HEK293T (cell line): Measurements from ENCODE around the gene CCDC141.

Experiments used
- BHLHE40 ChIP-seq: fragments of 450-650 bp; IDR thresholded peaks from 2 replicates; pipeline ENCODE4 v1.6.1; 2016; ENCODE audit warnings: mild to moderate bottlenecking, moderate library complexity, borderline replicate concordance
- CTBP1 ChIP-seq: fragments of 450-650 bp; IDR thresholded peaks from 2 replicates; pipeline ENCODE4 v1.6.1; 2016; ENCODE audit warnings: borderline replicate concordance
- ELF4 ChIP-seq: fragments of 450-650 bp; IDR thresholded peaks from 2 replicates; pipeline ENCODE4 v1.6.1; 2017; ENCODE audit warnings: antibody characterized with exemption
- FOXA1 ChIP-seq: fragments of 450-650 bp; IDR thresholded peaks from 2 replicates; pipeline ENCODE4 v1.6.1; 2016; ENCODE audit warnings: mild to moderate bottlenecking
- FOXK2 ChIP-seq: fragments of 450-650 bp; IDR thresholded peaks from 2 replicates; pipeline ENCODE4 v1.6.1; 2016; ENCODE audit warnings: mild to moderate bottlenecking
- FOXM1 ChIP-seq: fragments of 450-650 bp; IDR thresholded peaks from 2 replicates; pipeline ENCODE4 v1.6.1; 2017; ENCODE audit warnings: mild to moderate bottlenecking, borderline replicate concordance
- HDGF ChIP-seq: fragments of 450-650 bp; IDR thresholded peaks from 2 replicates; pipeline ENCODE4 v1.6.1; 2017; ENCODE audit warnings: antibody characterized with exemption, borderline replicate concordance
- LEF1 ChIP-seq: fragments of 450-650 bp; IDR thresholded peaks from 2 replicates; pipeline ENCODE4 v1.6.1; 2017; ENCODE audit warnings: mild to moderate bottlenecking, borderline replicate concordance
- NFRKB ChIP-seq: fragments of 450-650 bp; IDR thresholded peaks from 2 replicates; pipeline ENCODE4 v1.6.1; 2016; ENCODE audit warnings: mild to moderate bottlenecking, moderate library complexity
- SP1 ChIP-seq: fragments of 450-650 bp; IDR thresholded peaks from 2 replicates; pipeline ENCODE4 v1.6.1; 2017
- SUZ12 ChIP-seq: fragments of 450-650 bp; IDR thresholded peaks from 2 replicates; pipeline ENCODE4 v1.6.1; 2016; ENCODE audit warnings: mild to moderate bottlenecking
- TARDBP ChIP-seq: fragments of 450-650 bp; IDR thresholded peaks from 2 replicates; pipeline ENCODE4 v1.6.1; 2016
- ZNF384 ChIP-seq: fragments of 450-650 bp; IDR thresholded peaks from 2 replicates; pipeline ENCODE4 v1.6.1; 2016
- TF ChIP-seq, protein P1 (sequence below): fragments of 450-650 bp; IDR thresholded peaks from 2 replicates; pipeline ENCODE4 v1.6.1; 2016

DNA sequence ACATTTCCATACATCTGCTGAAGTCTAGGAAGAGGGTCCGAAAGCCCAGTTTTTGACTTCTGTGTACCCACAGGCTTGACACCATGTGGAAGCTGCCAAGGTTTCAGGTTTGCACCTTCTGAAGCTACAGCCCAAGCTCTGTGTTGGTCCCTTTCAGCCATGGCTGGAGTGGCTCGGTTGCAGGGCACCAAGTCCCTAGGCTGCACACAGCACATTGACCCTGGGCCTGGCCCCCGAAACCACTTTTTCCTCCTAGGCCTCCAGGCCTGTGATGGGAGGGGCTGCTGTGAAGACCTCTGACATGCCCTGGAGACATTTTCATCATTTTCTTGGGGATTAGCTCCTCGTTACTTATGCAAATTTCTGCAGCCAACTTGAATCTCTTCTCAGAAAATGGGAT, 55.7 kb downstream of the CCDC141 start:
- TF ChIP-seq FOXM1: no peak
- no peak for TF ChIP-seq CTBP1
- no peak for TF ChIP-seq FOXA1
- TF ChIP-seq SP1: no peak
- no peak for TF ChIP-seq FOXK2
- TF ChIP-seq, protein P1, sequence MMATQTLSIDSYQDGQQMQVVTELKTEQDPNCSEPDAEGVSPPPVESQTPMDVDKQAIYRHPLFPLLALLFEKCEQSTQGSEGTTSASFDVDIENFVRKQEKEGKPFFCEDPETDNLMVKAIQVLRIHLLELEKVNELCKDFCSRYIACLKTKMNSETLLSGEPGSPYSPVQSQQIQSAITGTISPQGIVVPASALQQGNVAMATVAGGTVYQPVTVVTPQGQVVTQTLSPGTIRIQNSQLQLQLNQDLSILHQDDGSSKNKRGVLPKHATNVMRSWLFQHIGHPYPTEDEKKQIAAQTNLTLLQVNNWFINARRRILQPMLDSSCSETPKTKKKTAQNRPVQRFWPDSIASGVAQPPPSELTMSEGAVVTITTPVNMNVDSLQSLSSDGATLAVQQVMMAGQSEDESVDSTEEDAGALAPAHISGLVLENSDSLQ: no peak
- no peak for TF ChIP-seq SUZ12
- TF ChIP-seq HDGF: no peak
- no peak for TF ChIP-seq NFRKB
- no peak for TF ChIP-seq BHLHE40
- no peak for TF ChIP-seq ELF4
- no peak for TF ChIP-seq LEF1
- TF ChIP-seq TARDBP: no peak
- no peak for TF ChIP-seq ZNF384
